PC-3 (cell line): ENCODE results near the gene MLLT3. TPM values are rescaled to one million over a fixed set of nuclear protein-coding genes. Genes with fewer than 3 reads are reported as not detected.

Experiments
- ATAC-seq: fragments of 200-7000 bp; cut with Tn5 transposase; 2 replicates; pipeline ENCODE4 v1.9.1; 2020; ENCODE audit warnings: mild to moderate bottlenecking, moderate library complexity
- BruUV-seq: library from RNA; stranded (reverse); fragments of 400-500 nt; replicated peaks from 2 replicates; lab custom pipeline; 2021; lab: Mats Ljungman, UMichigan
- CTCF ChIA-PET: fragments of 300-600 bp; sonication (Branson Sonifier 250); formaldehyde crosslinking; loops from one replicate; lab custom pipeline; 2022; ENCODE audit warnings: antibody characterized with exemption; lab: Charles Lee
- POLR2A ChIA-PET: fragments of 300-600 bp; sonication (Branson Sonifier 250); formaldehyde crosslinking; loops from one replicate; lab custom pipeline; 2022; ENCODE audit warnings: antibody characterized with exemption; ENCODE audit not compliant: unreplicated experiment; lab: Charles Lee
- DNase-seq: peaks from one replicate; pipeline ENCODE4 v3.0.0-alpha.2; 2015
- H2AFZ ChIP-seq: fragments of 300-600 bp; sonication (generic); 2 replicates; pipeline ENCODE4 v1.6.0; 2016; ENCODE audit warnings: antibody characterized with exemption, low read length
- H3F3A ChIP-seq: fragments of 300-600 bp; sonication (generic); one replicate; pipeline ENCODE4 v1.6.0; 2017; ENCODE audit warnings: antibody characterized with exemption, low read length, control low read depth, mild to moderate bottlenecking; ENCODE audit not compliant: unreplicated experiment
- H3K27ac ChIP-seq: fragments of 300-600 bp; sonication (generic); 2 replicates; pipeline ENCODE4 v1.5.1; 2016; ENCODE audit warnings: mild to moderate bottlenecking, low read length
- H3K27me3 ChIP-seq: fragments of 300-600 bp; sonication (generic); 2 replicates; pipeline ENCODE4 v1.6.1; 2016; ENCODE audit warnings: low read length, mixed read lengths
- H3K36me3 ChIP-seq: fragments of 300-600 bp; sonication (generic); 2 replicates; pipeline ENCODE4 v1.6.1; 2016; ENCODE audit warnings: low read depth, mixed run types, low read length, mixed read lengths
- H3K4me1 ChIP-seq: fragments of 300-600 bp; sonication (generic); 2 replicates; pipeline ENCODE4 v1.5.1; 2016; ENCODE audit warnings: low read length; ENCODE audit not compliant: insufficient read depth
- H3K4me2 ChIP-seq: fragments of 300-600 bp; sonication (generic); 2 replicates; pipeline ENCODE4 v1.6.0; 2016; ENCODE audit warnings: low read length
- H3K4me3 ChIP-seq: fragments of 300-600 bp; sonication (generic); 2 replicates; pipeline ENCODE4 v1.5.1; 2016; ENCODE audit warnings: mild to moderate bottlenecking, low read length, mixed read lengths
- H3K79me2 ChIP-seq: fragments of 300-600 bp; sonication (generic); 2 replicates; pipeline ENCODE4 v1.6.1; 2017; ENCODE audit warnings: low read length, mixed read lengths
- H3K9ac ChIP-seq: fragments of 300-600 bp; sonication (generic); 2 replicates; pipeline ENCODE4 v1.6.0; 2016; ENCODE audit warnings: mild to moderate bottlenecking, low read length
- H3K9me2 ChIP-seq: fragments of 300-600 bp; sonication (generic); replicated peaks from 2 replicates; pipeline ENCODE4 v1.6.1; 2016; ENCODE audit warnings: mixed run types, low read length, mixed read lengths
- H3K9me3 ChIP-seq: fragments of 300-600 bp; sonication (generic); 2 replicates; pipeline ENCODE4 v1.6.1; 2016; ENCODE audit warnings: low read length, mixed read lengths
- H4K20me1 ChIP-seq: fragments of 300-600 bp; sonication (generic); 2 replicates; pipeline ENCODE4 v1.6.1; 2016; ENCODE audit warnings: low read length, mixed read lengths
- EZH2 ChIP-seq: fragments of 300-600 bp; sonication (generic); IDR thresholded peaks from one replicate; pipeline ENCODE4 v1.6.1; 2017; ENCODE audit warnings: antibody characterized with exemption, mild to moderate bottlenecking, low read length; ENCODE audit not compliant: unreplicated experiment
- EZH2phosphoT487 ChIP-seq: fragments of 300-600 bp; sonication (generic); IDR thresholded peaks from 2 replicates; pipeline ENCODE4 v1.6.1; 2018; ENCODE audit warnings: mild to moderate bottlenecking, antibody characterized with exemption, low read length, borderline replicate concordance
- intact Hi-C: fragments of 100-400 bp; cut with micrococcal nuclease; formaldehyde crosslinking; loops from 2 replicates; pipeline ENCODE4 v1.9.0; 2023
- total RNA-seq: library from RNA; depleted of rRNA; stranded (reverse); fragments of >200 nt; gene quantifications from 2 replicates; pipeline ENCODE4 v1.2.3, GENCODE V29; 2014
- TF ChIP-seq, protein P1 (sequence below): fragments of 300-600 bp; sonication (generic); conservative IDR thresholded peaks from 2 replicates; pipeline ENCODE4 v1.5.1; 2017; ENCODE audit warnings: antibody characterized with exemption, low read depth, mild to moderate bottlenecking, low read length

Gene MLLT3
- total RNA-seq, 1 experiment from 2014 or later: 7.1 TPM

GRCh38 chr9:20309124-20309523, 313.2 kb downstream of the MLLT3 start:
- H4K20me1 ChIP-seq: no peaks in the 10 kb centered on the region
- no peak overlapping the region for H2AFZ ChIP-seq
- H3K4me1 ChIP-seq: 0 out of 2 replicates have a peak, but pooled peaks cover 6% of the 10 kb centered on the region
- no TSS peak for BruUV-seq
- H3K36me3 ChIP-seq: no peaks in the 10 kb centered on the region
- no peak for ATAC-seq
- H3K79me2 ChIP-seq: no peaks in the 10 kb centered on the region
- CTCF ChIA-PET: no interaction called here
- H3K9me3 ChIP-seq: no peaks in the 10 kb centered on the region
- H3K27me3 ChIP-seq: peaks cover 61% of the 10 kb centered on the region
- no peaks in the 10 kb centered on the region for H3F3A ChIP-seq
- no peak overlapping the region for H3K4me3 ChIP-seq
- H3K9ac ChIP-seq: no peak overlapping the region
- no peak overlapping the region for H3K4me2 ChIP-seq
- no peaks in the 10 kb centered on the region for H3K9me2 ChIP-seq
- DNase-seq: no peak
- intact Hi-C loops: no loop called here
- POLR2A ChIA-PET: no interaction called here
- no peak for TF ChIP-seq EZH2
- TF ChIP-seq, protein P1, sequence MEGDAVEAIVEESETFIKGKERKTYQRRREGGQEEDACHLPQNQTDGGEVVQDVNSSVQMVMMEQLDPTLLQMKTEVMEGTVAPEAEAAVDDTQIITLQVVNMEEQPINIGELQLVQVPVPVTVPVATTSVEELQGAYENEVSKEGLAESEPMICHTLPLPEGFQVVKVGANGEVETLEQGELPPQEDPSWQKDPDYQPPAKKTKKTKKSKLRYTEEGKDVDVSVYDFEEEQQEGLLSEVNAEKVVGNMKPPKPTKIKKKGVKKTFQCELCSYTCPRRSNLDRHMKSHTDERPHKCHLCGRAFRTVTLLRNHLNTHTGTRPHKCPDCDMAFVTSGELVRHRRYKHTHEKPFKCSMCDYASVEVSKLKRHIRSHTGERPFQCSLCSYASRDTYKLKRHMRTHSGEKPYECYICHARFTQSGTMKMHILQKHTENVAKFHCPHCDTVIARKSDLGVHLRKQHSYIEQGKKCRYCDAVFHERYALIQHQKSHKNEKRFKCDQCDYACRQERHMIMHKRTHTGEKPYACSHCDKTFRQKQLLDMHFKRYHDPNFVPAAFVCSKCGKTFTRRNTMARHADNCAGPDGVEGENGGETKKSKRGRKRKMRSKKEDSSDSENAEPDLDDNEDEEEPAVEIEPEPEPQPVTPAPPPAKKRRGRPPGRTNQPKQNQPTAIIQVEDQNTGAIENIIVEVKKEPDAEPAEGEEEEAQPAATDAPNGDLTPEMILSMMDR: no peak
- TF ChIP-seq EZH2phosphoT487: no peak
- no peak overlapping the region for H3K27ac ChIP-seq

- Histone ChIP-seq H3K9me3 (no peaks in the 10 kb centered on the region), H3K27ac (no peak overlapping the region), H3K36me3 (no peaks in the 10 kb centered on the region), H3K9ac (no peak overlapping the region), H3K4me3 (no peak overlapping the region), H3K9me2 (no peaks in the 10 kb centered on the region), H3K4me2 (no peak overlapping the region), H3K4me1 (0 out of 2 replicates have a peak, but pooled peaks cover 2% of the 10 kb centered on the region), H3K27me3 (peaks cover 71% of the 10 kb centered on the region), H4K20me1 (no peaks in the 10 kb centered on the region), H3F3A (no peaks in the 10 kb centered on the region), H2AFZ (no peak overlapping the region), H3K79me2 (no peaks in the 10 kb centered on the region)
- ChIA-PET POLR2A (no interaction called here), CTCF (no interaction called here)
- BruUV-seq: no TSS peak
- intact Hi-C loops: no loop called here
- no peak for TF ChIP-seq EZH2
- TF ChIP-seq, protein P1: no peak
- no peak for TF ChIP-seq EZH2phosphoT487
- ATAC-seq: no peak
- DNase-seq: no peak
Observed at GRCh38 chr9:20307621-20308020, 314.7 kb downstream of the MLLT3 start.

DNA sequence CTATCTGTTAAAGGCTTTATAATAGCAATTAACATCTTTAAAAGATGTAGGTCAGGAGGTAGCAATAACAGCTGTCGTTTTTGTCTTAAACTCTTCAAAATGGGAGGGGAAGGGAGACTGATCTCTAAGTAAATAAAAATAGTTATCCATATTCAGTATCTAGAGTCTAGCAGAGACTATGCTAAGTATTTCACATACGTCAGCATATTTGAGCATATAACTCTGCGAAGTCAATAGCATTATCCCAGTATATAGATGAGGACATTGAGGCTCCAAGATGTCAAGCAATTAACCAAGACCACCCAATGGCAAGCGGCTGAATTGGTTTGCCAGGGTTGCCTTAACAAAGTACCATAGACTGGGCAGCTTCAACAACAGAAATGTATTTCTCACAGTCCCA, 316.8 kb downstream of the MLLT3 start:
- CTCF ChIA-PET: no interaction called here
- no peak overlapping the region for H2AFZ ChIP-seq
- H3K79me2 ChIP-seq: no peaks in the 10 kb centered on the region
- no peak for TF ChIP-seq EZH2
- no peak for TF ChIP-seq EZH2phosphoT487
- TF ChIP-seq, protein P1: no peak
- no peak overlapping the region for H3K4me3 ChIP-seq
- no peaks in the 10 kb centered on the region for H3K36me3 ChIP-seq
- H3K9ac ChIP-seq: no peak overlapping the region
- no peak overlapping the region for H3K27ac ChIP-seq
- H3K9me2 ChIP-seq: no peaks in the 10 kb centered on the region
- no peak overlapping the region for H3K4me2 ChIP-seq
- no TSS peak for BruUV-seq
- POLR2A ChIA-PET: no interaction called here
- no peaks in the 10 kb centered on the region for H3K4me1 ChIP-seq
- H4K20me1 ChIP-seq: no peaks in the 10 kb centered on the region
- ATAC-seq (no peak), DNase-seq (no peak)
- intact Hi-C loops: no loop called here
- H3F3A ChIP-seq: no peaks in the 10 kb centered on the region
- peaks cover 69% of the 10 kb centered on the region for H3K27me3 ChIP-seq
- no peaks in the 10 kb centered on the region for H3K9me3 ChIP-seq
